K562 (cell line): ENCODE results near the gene C11orf91. TPM values are rescaled to one million over a fixed set of nuclear protein-coding genes. Genes with fewer than 3 reads are reported as not detected.

Experiments
- ATAC-seq: fragments of 200-7000 bp; cut with Tn5 transposase; 3 replicates; pipeline ENCODE4 v1.9.1; 2020; ENCODE audit warnings: moderate library complexity
- BruUV-seq: library from RNA; stranded (reverse); fragments of 400-500 nt; replicated peaks from 2 replicates; lab custom pipeline; 2021; lab: Mats Ljungman, UMichigan
- CTCF ChIA-PET: fragments of 300-600 bp; formaldehyde crosslinking; extraction: SDS; loops from one replicate; lab custom pipeline; 2021; ENCODE audit warnings: low intra/inter-chr PET ratio; lab: Yijun Ruan, JAX
- POLR2A ChIA-PET: fragments of 300-600, 350-650 bp; sonication (Branson Sonifier 250); formaldehyde crosslinking; extraction: SDS; loops from one replicate; lab custom pipeline; 2021; ENCODE audit warnings: antibody characterized with exemption, inconsistent platforms; lab: Yijun Ruan, JAX
- DNase-seq, 4 experiments: peaks; one replicate each; pipeline versions ENCODE4 v3.0.0 to v3.0.0-alpha.2; 2011 to 2018; ENCODE audit warnings: low spot score in 3 of 4, mixed read lengths in 3 of 4; ENCODE audit errors: extremely low read depth in 1 of 4
- FAIRE-seq: peaks from 2 replicates; lab custom pipeline; 2011; peaks lifted over from hg19 to GRCh38; lab: Jason Lieb, UNC
- H2AFZ ChIP-seq: 2 replicates; pipeline ENCODE4 v1.6.0; 2011; ENCODE audit warnings: low read depth, low read length, control low read depth, inconsistent platforms
- H3K27ac ChIP-seq: fragments of 200-600 bp; 3 replicates; pipeline ENCODE4 v1.8.0; 2011; ENCODE audit warnings: low read depth, mild to moderate bottlenecking, control low read depth, inconsistent platforms, low read length, moderate library complexity, mixed read lengths; ENCODE audit errors: extremely low read depth
- H3K27me3 ChIP-seq, 2 experiments: fragments of 300-600 bp in 1 of 2; 2 replicates in 1 of 2; 3 replicates in 1 of 2; pipeline versions ENCODE4 v1.6.0 to v1.8.0; 2011; ENCODE audit warnings: inconsistent platforms in 2 of 2, low read length in 2 of 2, mild to moderate bottlenecking in 1 of 2, mixed read lengths in 1 of 2, moderate library complexity in 1 of 2; ENCODE audit not compliant: control insufficient read depth in 2 of 2, insufficient read depth in 2 of 2
- H3K36me3 ChIP-seq: fragments of 300-600 bp; 3 replicates; pipeline ENCODE4 v1.8.0; 2011; ENCODE audit warnings: mild to moderate bottlenecking, low read length, inconsistent platforms; ENCODE audit not compliant: control insufficient read depth, insufficient read depth
- H3K4me1 ChIP-seq, 2 experiments: fragments of 200-600 bp in 1 of 2; replicated peaks in 1 of 2; 2 replicates in 1 of 2; 3 replicates in 1 of 2; pipeline versions ENCODE4 v1.5.1 to v1.8.0; 2011; ENCODE audit warnings: inconsistent platforms in 2 of 2, low read length in 2 of 2, mild to moderate bottlenecking in 1 of 2, mixed read lengths in 1 of 2, moderate library complexity in 1 of 2; ENCODE audit not compliant: control insufficient read depth in 2 of 2, insufficient read depth in 2 of 2
- H3K4me2 ChIP-seq: 2 replicates; pipeline ENCODE4 v1.6.1; 2011; ENCODE audit warnings: low read length, control low read depth, inconsistent platforms, mixed read lengths; ENCODE audit not compliant: insufficient read depth
- H3K4me3 ChIP-seq: fragments of 200-600 bp; sonication (generic), shearing (Covaris generic); 2 replicates; pipeline ENCODE4 v1.5.1; 2016; ENCODE audit warnings: control low read depth, inconsistent platforms
- H3K79me2 ChIP-seq: fragments of 200-600 bp; 3 replicates; pipeline ENCODE4 v1.8.0; 2011; ENCODE audit warnings: low read length, inconsistent platforms; ENCODE audit not compliant: control insufficient read depth, insufficient read depth
- H3K9ac ChIP-seq, 2 experiments: 2 replicates each; pipeline versions ENCODE4 v1.6.0 to v1.6.1; 2011; ENCODE audit warnings: low read depth in 2 of 2, low read length in 2 of 2, control low read depth in 1 of 2, inconsistent platforms in 1 of 2, mild to moderate bottlenecking in 1 of 2, mixed read lengths in 1 of 2; ENCODE audit not compliant: insufficient read depth in 1 of 2
- H3K9me1 ChIP-seq: one replicate; pipeline ENCODE4 v1.6.0; 2011; ENCODE audit warnings: inconsistent platforms, mild to moderate bottlenecking, low read length, moderate library complexity; ENCODE audit not compliant: control insufficient read depth, insufficient read depth
- H3K9me3 ChIP-seq: replicated peaks from 2 replicates; pipeline ENCODE4 v1.5.1; 2011; ENCODE audit warnings: low read depth, low read length, inconsistent platforms; ENCODE audit not compliant: control insufficient read depth, insufficient read depth
- H4K20me1 ChIP-seq: replicated peaks from 2 replicates; pipeline ENCODE4 v1.6.1; 2011; ENCODE audit warnings: low read length, inconsistent platforms, mixed read lengths; ENCODE audit not compliant: control insufficient read depth, insufficient read depth
- CHD4 ChIP-seq: fragments of 200-600 bp; sonication (generic); IDR thresholded peaks from 3 replicates; pipeline ENCODE4 v1.6.1; 2012; ENCODE audit warnings: low read depth, mild to moderate bottlenecking, mixed read lengths, low read length, inconsistent platforms; ENCODE audit not compliant: insufficient read depth, insufficient replicate concordance, poor library complexity, severe bottlenecking
- CTCF ChIP-seq, 3 experiments: IDR thresholded peaks in 2 of 3; conservative IDR thresholded peaks in 1 of 3; 2 replicates each; pipeline ENCODE4 v1.5.1; 2011 to 2012; ENCODE audit warnings: low read length in 3 of 3, mild to moderate bottlenecking in 3 of 3, control low read depth in 2 of 3, improper control_type of control experiment in 1 of 3, inconsistent platforms in 1 of 3, low read depth in 1 of 3, mixed read lengths in 1 of 3, moderate library complexity in 1 of 3; ENCODE audit not compliant: insufficient read depth in 2 of 3
- MEF2D ChIP-seq: conservative IDR thresholded peaks from 2 replicates; pipeline ENCODE4 v1.6.1; 2016; ENCODE audit warnings: low read depth, missing genetic modification characterization, missing compliant biosample characterization
- MTA2 ChIP-seq: fragments of 450-650 bp; IDR thresholded peaks from 2 replicates; pipeline ENCODE4 v1.6.1; 2016; ENCODE audit warnings: low read depth
- PHB ChIP-seq: fragments of 250-450 bp; sonication (Bioruptor Pico); IDR thresholded peaks from 2 replicates; pipeline ENCODE4 v1.5.0; 2021
- STAT5A ChIP-seq: IDR thresholded peaks from 2 replicates; pipeline ENCODE4 v1.6.1; 2012; ENCODE audit warnings: low read length, inconsistent platforms, borderline replicate concordance
- TAF9B ChIP-seq: fragments of 450-650 bp; IDR thresholded peaks from 2 replicates; pipeline ENCODE4 v1.6.1; 2018; ENCODE audit warnings: mild to moderate bottlenecking; ENCODE audit not compliant: partially characterized antibody
- TBL1XR1 ChIP-seq, 2 experiments: IDR thresholded peaks; 2 replicates each; pipeline ENCODE4 v1.6.1; 2012; ENCODE audit warnings: improper control_type of control experiment in 2 of 2, low read length in 2 of 2, mild to moderate bottlenecking in 1 of 2
- TRIM24 ChIP-seq, 2 experiments: fragments of 450-650 bp; IDR thresholded peaks; 2 replicates each; pipeline ENCODE4 v1.6.1; 2016
- ZKSCAN1 ChIP-seq: fragments of 150-350 bp; IDR thresholded peaks from 2 replicates; pipeline ENCODE4 v1.6.1; 2016; ENCODE audit warnings: low read depth, low read length
- ZNF232 ChIP-seq: sonication (generic); formaldehyde crosslinking; IDR thresholded peaks from 2 replicates; pipeline ENCODE4 v1.8.0; 2022; ENCODE audit warnings: mild to moderate bottlenecking, missing genetic modification reagents
- WGBS: fragments of 100-300 bp; shearing (Covaris generic); methylation state at CpG from one replicate; pipeline ENCODE4 v1.1.6; 2016; ENCODE audit warnings: low coverage, mixed read lengths; ENCODE audit not compliant: insufficient coverage; ENCODE audit errors: missing lambda C conversion rate; 5-methylcytosine and 5-hydroxymethylcytosine counted together
- in situ Hi-C: fragments of 300-500 bp; cut with MboI; formaldehyde crosslinking; loops from 4 replicates; pipeline ENCODE4 v1.15.0; 2018; ENCODE audit warnings: inconsistent platforms, mixed read lengths
- intact Hi-C: fragments of 100-400 bp; cut with micrococcal nuclease; formaldehyde crosslinking; loops from 2 replicates; pipeline ENCODE4 v1.14.2; 2022
- polyA plus RNA-seq, 8 experiments: library from polyadenylated mRNA; depleted of rRNA in 4 of 8; stranded (reverse) in 5 of 8; unstranded in 3 of 8; fragments of >200 nt; fragmentation: Nextera tagmentation in 2 of 8; fragmentation: Illumina TruSeq in 1 of 8; extraction: Ambion mirVana in 2 of 8; extraction: Trizol in 1 of 8; gene quantifications; 2 replicates each; pipeline versions ENCODE4 v1.2.1 to v1.2.3, GENCODE V29; 2011 to 2014; ENCODE audit warnings: inconsistent platforms in 1 of 8, missing spikeins in 1 of 8
- total RNA-seq, 7 experiments: library from RNA; depleted of rRNA in 6 of 7; stranded (reverse); fragments of >200 nt in 6 of 7; fragmentation: Illumina TruSeq in 2 of 7; extraction: Trizol in 2 of 7; gene quantifications; 2 replicates each; pipeline versions ENCODE4 v1.2.1 to v1.2.3, GENCODE V29; 2011 to 2021; ENCODE audit warnings: low replicate concordance in 1 of 7
- TF ChIP-seq, protein P1 (sequence below): fragments of 450-650 bp; IDR thresholded peaks from 2 replicates; pipeline ENCODE4 v1.6.1; 2018; ENCODE audit not compliant: partially characterized antibody

C11orf91 gene
- total and polyA plus RNA-seq, 9 of the 15 experiments (the other 6 are each of a cell fraction or from before 2014, with no cell fraction given), result not detected

DNA sequence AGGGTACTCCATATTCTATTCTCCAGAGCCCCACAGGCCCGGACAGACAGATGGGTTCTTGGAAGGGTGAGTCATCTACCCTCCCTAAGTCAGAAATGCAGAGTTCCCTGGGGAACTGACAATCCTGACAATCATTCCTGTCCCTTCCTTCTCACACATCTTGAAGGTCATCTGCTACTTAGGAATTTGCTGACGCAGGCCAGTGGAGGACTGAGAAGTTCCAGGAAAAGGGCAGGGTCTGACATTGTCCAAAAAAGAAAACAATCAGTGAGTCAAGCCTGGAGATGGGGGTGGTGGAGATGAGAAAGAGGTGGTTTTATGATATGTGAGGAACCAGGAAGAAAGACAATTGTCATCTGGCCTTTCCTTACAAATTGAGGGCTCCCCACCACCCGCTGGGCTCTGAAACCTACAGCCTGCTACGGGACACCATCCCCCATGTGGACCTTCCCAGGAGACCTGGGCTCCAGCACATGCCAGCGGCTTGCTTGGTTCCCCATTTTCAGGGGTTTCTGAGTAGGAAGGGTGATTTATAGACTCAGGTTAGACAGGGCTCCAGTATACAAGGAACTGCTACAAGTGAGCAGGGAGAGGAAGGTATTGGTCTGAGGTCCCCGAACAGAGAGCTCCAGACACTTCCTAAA, 22.7 kb upstream of the C11orf91 start:
- WGBS, result 5% methylated on average over 6 of the region's 6 CpGs
- H3K79me2 ChIP-seq, result peaks cover 67% of the 10 kb centered on the region
- H3K4me1 ChIP-seq, result peaks cover 24 to 36% of the 10 kb centered on the region in 2 experiments
- peaks cover 52% of the 10 kb centered on the region for H3K36me3 ChIP-seq
- no peaks in the 10 kb centered on the region for H3K27me3 ChIP-seq
- FAIRE-seq (peak; percentile 80), DNase-seq (peak; percentile 63 to 80 (median 65)), ATAC-seq (peak; percentile 72)
- peak overlapping the region; percentile 64 for H3K27ac ChIP-seq
- in situ Hi-C loops (no loop called here), intact Hi-C loops (loop anchor here (2.0 kb wide), 1 partner anchor 13 kb away; the partner anchor contains the start of gene CD59)
- CTCF ChIA-PET, result interaction anchor here (0.6 kb wide), 1 partner anchor 61 kb away, joined by 3 read pairs; no protein-coding TSS in a partner anchor
- H2AFZ ChIP-seq, result no peak overlapping the region
- peaks cover 10% of the 10 kb centered on the region for H3K9me1 ChIP-seq
- H4K20me1 ChIP-seq, result peaks cover 30% of the 10 kb centered on the region
- peak overlapping the region; percentile 61 for H3K4me2 ChIP-seq
- POLR2A ChIA-PET, result interaction anchor here (0.7 to 1.8 kb wide), 7 partner anchors 11 to 121 kb away, joined by 3 to 10 read pairs (median 4); partner anchors contain the start of gene CD59
- no TSS peak for BruUV-seq
- peak overlapping the region; percentile 29 to 34; a peak in 3 of 4 replicates for H3K9ac ChIP-seq
- no peak overlapping the region for H3K4me3 ChIP-seq
- no peaks in the 10 kb centered on the region for H3K9me3 ChIP-seq
- no peak for TF ChIP-seq PHB (CRISPR knock-in tag)
- TF ChIP-seq MEF2D (tag), result no peak
- no peak for TF ChIP-seq CHD4
- no peak; a peak in 1 of 4 replicates for TF ChIP-seq TRIM24 (IDR thresholded peaks at IDR 0.05)
- no peak for TF ChIP-seq ZNF232
- no peak for TF ChIP-seq CTCF (IDR thresholded peaks at IDR 0.05 in 2 of 3, conservative IDR thresholded peaks at IDR 0.05 in 1 of 3; ENCODE audit: insufficient read depth in 2 of 3, low read depth in 1 of 3, low read length in 3 of 3)
- TF ChIP-seq, protein P1, sequence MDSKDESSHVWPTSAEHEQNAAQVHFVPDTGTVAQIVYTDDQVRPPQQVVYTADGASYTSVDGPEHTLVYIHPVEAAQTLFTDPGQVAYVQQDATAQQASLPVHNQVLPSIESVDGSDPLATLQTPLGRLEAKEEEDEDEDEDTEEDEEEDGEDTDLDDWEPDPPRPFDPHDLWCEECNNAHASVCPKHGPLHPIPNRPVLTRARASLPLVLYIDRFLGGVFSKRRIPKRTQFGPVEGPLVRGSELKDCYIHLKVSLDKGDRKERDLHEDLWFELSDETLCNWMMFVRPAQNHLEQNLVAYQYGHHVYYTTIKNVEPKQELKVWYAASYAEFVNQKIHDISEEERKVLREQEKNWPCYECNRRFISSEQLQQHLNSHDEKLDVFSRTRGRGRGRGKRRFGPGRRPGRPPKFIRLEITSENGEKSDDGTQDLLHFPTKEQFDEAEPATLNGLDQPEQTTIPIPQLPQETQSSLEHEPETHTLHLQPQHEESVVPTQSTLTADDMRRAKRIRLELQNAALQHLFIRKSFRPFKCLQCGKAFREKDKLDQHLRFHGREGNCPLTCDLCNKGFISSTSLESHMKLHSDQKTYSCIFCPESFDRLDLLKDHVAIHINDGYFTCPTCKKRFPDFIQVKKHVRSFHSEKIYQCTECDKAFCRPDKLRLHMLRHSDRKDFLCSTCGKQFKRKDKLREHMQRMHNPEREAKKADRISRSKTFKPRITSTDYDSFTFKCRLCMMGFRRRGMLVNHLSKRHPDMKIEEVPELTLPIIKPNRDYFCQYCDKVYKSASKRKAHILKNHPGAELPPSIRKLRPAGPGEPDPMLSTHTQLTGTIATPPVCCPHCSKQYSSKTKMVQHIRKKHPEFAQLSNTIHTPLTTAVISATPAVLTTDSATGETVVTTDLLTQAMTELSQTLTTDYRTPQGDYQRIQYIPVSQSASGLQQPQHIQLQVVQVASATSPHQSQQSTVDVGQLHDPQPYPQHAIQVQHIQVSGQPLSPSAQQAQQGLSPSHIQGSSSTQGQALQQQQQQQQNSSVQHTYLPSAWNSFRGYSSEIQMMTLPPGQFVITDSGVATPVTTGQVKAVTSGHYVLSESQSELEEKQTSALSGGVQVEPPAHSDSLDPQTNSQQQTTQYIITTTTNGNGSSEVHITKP, result peak; percentile 34
- 0 out of 2 replicates have a peak, but pooled peaks have one; percentile 15 for TF ChIP-seq MTA2
- TF ChIP-seq ZKSCAN1, result no peak
- no peak for TF ChIP-seq TBL1XR1 (IDR thresholded peaks at IDR 0.05; ENCODE audit: low read length in 2 of 2)
- peak; percentile 59; the same call in 1 of the 2 replicates for TF ChIP-seq STAT5A
- peak; percentile 68 for TF ChIP-seq TAF9B
